Stimulated activated CD4-positive, alpha-beta T cell treated with anti-CD3 and anti-CD28 coated beads, Interleukin-4, amount 100 ng/mL, for 1 hour (primary cell): Measurements from ENCODE around the gene GPM6B.

Source experiments
- DNase-seq: peaks from one replicate; pipeline ENCODE4 v3.0.0-alpha.2; 2020

The GPM6B gene

DNA sequence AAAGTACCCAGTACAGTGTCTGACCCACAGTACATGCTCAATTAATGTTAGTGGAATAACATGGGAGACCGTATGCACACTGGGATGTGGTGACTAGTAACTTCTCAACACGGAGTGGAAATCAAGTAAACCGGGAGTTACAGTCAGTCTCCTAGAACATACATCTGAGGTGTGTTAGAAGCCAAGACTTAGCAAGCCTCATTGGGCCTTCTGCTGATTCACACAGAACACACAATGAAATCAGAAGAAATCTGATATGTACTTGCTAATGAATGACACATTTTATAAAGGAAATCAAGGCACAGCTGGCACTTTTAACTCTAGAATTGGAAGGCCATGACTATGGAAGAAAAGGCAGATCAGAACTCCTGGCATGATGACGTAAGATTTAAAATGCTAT lies 95.5 kb downstream of the GPM6B start:
- no peak for DNase-seq
